Endometrial microvascular endothelial cells (primary cell): ENCODE measurements around the gene ARSG. TPM values are rescaled to one million over a fixed set of nuclear protein-coding genes. Genes with fewer than 3 reads are reported as not detected.

ENCODE experiments used
- in situ Hi-C: cut with HindIII; loops from 2 replicates; pipeline ENCODE4 v1.10.0; 2017; ENCODE audit warnings: low sequenced_read_pairs, low pct_unique_long_range_greater_than_20kb; ENCODE audit errors: inconsistent ontology term
- total RNA-seq: library from RNA; depleted of rRNA; stranded (reverse); fragments of >200 nt; gene quantifications from one replicate; pipeline ENCODE4 v1.2.3, GENCODE V29; 2015; ENCODE audit errors: inconsistent ontology term

Gene ARSG
- total RNA-seq, 1 donor from 2014 or later = 4.7 TPM

DNA sequence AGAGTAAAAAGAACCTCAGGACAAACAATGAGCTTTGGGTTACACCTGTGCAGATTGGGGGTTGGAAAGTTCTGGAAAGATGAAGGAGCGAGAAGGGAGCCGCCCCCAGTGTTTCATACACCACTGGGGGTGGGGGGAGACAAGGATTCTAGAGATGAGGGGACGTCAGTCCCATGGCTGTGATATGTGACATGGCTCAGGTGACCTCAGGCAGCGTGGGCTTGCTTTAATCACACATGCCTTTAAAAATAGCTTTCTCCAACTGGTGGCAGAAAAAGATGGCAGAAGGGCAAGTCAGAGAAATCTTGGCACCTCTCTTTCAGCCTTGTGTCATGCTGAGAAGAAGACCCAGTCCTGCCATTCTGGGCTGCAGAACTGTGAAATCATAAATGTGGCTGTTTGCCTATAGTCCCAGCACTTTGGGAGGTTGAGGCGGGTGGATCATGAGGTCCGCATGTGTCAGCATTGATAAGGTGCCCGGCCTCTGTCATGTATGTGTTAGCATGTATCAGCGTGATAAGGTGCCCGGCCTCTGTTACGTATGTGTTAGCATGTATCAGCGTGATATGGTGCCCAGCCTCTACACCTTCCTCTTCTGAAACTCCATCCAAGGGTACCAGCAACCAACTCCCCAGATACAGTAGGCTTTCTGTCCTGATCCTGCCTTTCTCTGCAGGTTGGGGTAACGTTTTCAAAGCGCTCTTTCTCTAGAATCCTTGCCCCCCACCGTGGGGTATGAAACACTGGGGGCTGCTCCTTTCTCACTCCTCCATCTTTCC lies 141.0 kb downstream of the ARSG start:
- in situ Hi-C loops = no loop called here

DNA sequence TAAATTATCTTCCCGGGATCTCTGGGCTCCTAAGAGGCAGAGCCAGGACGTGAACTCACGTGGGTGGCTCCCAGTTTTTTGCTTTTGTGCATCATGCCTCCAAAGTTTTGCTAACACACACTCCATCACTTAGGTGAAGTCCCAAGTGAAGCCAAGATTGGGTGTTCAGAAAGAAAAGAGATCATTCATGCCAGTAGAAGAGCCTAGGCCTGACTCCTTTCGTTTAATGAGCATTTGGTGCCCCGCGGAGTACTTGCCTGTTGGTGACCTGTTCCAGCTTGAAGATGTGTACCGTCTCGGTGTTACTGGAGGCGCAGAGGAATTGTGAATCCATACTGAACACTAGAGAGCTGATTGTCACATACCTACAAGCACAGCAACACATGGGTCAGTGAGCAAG lies 141.9 kb downstream of the ARSG start:
- in situ Hi-C loops = no loop called here

DNA sequence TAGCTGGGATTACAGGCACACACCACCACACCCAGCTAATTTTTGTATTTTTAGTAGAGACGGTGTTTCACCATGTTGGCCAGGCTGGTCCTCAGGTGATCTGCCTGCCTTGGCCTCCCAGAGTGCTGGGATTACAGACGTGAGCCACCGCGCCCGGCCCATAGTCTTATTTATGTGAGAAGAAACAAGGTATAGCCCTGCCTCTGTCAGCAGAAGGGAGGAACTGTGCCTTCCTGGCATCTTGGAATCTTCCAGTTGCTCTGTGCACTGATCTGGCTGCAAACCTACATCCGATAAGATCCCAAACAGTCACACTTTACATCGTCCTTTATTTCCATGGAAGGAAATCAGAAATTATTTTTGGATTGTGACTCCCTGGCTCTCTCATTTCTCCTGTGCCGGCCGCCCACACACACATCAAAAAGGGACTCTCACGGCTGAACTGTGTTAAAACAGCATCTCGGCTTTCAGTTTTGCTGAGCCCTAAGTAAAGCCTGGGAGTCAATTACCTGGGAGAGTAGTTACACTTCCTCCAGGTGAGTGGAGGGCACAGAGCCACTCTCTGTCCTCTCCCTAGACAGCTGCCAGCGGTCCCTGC lies 142.7 kb downstream of the ARSG start:
- in situ Hi-C loops = no loop called here

DNA sequence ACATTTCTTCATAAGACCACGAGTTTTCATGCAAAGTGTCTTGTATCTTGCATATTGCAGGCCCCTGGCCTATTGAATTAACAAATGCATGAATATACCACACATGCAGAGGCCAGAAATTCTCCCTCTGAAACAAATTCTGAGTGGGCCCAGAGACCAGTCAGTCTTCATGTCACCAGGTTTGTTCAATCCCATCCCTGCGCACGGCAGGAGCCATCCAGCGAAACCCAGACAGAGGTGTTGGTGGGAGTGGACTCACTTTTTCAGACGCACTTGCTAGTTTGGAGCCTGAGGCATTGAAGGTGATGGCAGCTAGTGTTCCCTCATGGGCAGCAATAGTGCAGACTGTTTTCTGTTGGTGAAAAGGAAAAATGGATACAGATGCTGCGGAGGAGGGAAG lies 144.1 kb downstream of the ARSG start:
- in situ Hi-C loops = no loop called here

DNA sequence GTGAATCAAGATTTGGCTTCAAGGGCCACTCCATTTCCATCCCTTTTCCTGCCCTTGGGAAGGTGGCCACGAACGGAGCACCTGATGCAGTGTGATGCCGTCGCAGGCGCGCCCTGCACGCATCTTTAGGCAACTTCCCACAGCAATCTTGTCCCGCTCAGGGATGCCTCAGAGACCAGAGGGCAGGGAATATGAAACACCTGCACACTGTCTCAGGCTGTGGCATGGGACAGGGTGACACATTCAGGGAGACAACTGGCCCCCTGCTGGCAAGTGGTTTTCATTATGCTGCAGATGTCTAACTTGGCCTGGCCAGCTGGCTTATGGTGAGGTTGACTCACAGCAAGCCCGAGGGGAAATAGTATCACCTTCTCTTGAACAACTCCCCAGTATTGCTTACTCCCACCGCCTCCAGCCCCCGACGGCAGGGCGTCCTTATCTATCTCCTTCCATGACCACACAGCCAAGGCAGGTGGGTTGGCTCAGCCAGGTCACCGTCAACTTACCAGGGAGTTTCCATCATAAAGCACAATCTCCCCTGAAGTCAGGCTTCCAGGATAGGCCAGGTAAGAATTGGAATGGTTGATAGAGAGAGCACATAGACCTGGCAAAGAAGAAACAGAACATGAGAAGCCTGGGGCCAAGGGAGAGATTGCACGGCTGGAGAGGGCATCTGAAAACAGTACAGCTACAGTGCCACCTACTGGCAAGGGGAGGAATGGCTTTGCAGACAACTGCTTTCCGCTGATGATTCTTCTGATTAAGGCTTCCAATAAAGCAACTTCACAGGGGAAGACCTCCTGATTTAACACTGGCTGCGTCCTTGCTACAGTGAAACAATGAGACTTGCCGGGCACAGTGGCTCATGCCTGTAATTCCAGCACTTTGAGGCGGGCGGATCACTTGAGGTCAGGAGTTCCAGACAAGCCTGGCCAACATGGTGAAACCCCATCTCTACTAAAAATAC lies 144.9 kb downstream of the ARSG start:
- in situ Hi-C loops = no loop called here

DNA sequence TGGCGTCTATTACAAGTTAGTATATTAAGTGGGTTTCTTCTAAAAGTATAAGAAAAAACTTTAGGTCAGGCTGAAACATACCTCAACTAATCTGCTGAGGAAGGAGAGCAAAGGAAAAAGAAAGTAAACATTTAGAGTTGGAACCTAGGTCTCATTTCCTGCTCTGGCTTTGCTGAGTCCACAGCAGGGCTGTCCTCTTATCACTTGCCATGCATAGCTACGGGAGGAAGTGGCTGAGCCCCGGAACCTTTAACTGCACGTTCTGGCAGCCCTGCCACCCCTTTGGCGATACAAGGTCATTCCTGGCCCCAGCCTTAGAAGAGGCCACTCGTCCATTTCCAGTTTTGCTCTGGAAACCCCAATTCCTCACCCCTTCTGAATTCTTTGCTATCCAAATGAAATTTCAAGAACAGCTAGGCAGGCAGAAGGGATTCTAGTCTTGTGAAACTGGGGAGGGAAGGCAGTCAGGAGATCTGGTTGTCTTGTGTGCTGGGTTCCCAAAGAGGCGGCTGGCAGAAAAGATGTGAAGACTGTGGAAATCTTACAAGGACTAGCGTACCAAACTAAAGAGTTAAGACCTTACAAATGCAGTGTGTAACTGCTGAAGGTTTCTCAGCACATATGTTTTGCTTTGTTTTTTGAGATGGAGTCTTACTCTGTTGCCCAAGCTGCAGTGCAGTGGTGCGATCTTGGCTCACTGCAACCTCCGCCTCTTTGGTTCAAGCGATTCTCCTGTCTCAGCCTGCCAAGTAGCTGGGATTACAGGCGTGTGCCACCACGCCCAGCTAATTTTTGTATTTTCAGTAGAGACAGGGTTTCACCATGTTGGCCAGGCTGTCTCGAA lies 146.9 kb downstream of the ARSG start:
- in situ Hi-C loops = no loop called here

DNA sequence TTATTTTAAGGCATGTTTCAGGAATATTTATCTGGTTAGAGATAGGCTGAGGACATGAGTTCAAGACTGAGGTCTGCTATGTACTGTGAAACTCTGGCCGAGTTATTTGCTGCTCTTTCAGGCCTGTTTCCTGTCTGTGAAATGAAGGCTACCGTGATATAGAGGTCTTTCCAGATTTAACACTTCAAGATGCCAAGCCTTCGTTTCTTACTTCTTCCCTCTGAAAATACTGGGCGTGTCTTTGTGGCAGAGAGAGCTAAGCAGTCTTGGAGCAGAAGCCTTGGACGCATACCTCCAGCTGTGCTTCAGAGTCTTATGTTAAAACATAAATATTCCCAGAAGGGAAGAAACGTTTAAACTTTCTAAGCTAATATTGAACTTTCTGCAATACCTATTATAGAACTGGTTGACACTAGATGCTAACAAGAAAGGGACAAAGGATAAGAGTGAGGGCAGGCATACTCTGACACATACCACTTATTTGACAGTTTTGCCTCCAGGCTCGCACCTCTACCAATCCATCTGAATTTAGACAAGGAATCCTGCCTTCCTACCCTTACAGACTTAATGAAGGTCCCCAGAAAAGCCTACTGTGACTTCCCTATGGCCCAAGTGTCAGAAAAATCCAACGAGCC lies 148.5 kb downstream of the ARSG start:
- in situ Hi-C loops = no loop called here

DNA sequence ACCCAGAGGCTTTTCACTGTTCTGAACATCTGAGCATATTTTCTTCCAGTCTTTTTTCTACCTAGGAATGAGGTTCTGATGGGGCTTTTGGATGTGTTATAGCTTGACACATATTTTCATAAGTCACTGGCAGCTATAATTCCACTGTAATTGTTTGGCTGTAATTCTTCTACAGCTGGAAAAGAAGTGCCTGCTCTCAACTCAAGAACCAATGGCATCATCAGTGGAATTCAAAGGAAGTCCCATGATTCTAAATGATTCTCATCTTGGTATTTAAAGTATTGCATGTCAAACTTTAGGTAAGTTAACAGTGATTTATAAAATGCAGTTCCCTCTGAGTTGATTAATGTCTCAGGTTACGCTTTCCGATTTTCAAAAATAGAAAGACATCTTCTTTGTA lies 149.2 kb downstream of the ARSG start:
- in situ Hi-C loops = no loop called here

DNA sequence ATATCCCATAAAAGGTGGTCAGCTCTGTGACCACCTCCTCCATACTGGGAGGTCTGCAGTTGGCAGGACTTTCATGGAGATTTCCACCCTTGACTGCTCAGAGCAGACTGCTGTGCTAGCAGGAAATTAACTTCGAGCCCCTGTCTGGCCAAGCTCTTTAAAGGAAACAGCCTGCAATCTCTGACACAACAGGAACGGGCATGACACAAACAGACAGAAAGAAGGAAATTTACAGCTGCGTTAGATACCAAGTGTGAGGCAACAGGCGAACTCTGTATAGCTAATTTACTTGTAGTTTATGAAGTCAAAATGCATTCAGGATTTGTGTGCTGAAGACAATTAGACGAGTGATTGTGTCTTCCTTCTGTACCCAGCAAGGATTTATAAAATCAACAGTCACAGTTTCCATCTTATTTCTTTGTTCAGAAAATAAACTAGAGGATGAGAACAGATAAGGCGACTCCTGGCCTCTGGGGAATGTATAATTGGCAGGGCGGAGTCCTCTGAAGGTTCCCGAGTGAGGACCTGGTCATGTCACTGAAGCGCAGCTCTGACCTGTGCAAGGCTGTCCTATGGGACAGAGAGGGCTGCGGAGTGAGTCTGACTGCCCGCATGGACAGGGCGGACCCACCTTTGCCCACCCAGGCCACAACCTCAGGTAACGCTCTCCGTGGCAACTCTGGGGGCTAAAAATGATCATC lies 149.9 kb downstream of the ARSG start:
- in situ Hi-C loops = no loop called here

DNA sequence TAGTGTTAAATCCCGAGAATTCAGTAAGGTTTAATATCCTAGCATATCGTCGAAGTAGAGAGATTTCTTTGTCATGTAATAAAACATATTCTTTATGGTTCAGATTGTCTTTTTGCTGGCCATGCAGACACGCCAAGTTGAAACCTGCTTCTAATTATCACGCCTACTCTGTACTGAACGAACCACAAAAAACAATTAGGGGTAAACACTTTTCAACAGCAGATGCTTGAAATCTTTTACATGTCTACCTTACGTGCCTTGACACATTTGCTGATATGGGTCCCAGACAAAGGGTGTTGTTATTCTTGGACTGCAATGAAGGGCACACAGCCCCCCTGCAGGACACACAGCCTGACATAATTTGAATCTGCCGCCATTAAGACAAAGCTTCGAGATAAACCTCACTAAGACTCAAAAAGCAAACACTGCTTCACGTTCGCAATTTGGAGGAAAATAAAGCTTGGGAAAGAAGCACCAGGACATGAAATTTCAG lies 152.7 kb downstream of the ARSG start:
- in situ Hi-C loops = no loop called here

DNA sequence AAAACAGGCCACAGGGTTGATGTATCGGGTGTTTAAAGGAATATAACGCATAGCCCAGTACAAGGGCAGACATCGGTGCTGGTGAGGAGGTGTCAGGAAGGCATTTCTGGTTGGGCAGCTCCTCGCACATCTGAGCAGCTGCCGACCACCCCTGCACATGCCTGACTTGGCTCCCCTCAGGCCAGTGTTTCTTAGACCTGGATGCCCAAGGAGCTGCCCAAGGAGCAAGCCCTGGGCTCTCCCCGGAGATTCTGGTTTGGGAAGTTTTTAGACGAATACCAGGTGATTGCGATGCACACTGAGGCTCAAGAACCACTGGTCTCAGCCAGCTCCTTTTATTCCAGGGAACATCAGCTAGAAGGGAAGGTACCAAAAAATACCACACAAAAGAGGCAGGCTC lies 154.4 kb downstream of the ARSG start:
- in situ Hi-C loops = no loop called here

DNA sequence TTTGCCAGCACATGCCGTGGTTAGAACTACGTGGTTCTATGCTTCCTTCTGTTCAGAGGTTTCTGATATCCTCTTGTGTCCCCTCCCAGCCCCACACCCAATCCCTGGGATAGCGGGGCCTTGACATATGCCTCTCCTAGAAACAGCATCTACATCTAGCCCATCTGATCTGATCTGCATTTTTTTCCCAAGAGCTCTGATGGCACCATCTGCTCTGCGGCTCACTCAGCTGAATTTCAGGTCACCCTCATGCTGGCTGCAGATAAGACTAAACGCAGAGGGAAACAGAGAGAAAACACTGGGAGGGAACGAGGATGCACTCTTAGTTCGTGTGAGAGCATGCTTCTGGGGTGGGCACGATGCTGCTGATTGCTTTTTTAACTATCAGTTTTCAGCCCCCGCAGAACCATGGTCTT lies 155.3 kb downstream of the ARSG start:
- in situ Hi-C loops = no loop called here

DNA sequence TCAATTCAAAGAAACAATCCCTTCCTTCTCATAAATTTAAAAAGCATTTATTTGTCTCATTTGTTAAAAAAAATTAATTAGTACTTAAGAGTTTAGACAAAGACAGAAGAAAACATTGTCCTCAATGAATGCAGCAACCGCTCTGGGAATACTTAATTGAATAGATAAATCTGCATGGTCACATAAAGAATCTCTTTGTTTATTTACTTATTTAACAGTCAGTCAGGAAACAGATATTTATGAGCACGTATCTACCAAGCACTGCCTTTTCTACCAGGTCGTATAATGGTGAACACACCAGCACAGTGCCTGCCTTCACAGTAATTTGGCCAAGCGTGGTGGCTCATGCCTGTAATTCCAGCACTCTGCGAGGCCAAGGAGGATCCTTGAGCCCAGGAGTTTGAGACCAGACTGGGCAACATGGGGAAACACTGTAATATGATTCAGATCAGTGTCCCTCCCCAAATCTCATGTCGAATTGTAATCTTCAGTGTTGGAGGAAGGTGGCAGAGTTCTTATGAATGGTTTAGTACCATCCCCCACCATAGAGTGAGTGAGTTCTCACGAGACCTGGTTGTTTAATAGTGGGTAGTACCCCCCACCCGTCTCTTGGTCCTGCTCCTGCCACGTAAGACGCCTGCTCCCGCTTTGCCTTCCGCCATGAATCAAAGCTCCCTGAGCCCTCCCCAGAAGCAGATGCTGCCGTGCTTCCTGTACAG lies 157.9 kb downstream of the ARSG start:
- in situ Hi-C loops = no loop called here

DNA sequence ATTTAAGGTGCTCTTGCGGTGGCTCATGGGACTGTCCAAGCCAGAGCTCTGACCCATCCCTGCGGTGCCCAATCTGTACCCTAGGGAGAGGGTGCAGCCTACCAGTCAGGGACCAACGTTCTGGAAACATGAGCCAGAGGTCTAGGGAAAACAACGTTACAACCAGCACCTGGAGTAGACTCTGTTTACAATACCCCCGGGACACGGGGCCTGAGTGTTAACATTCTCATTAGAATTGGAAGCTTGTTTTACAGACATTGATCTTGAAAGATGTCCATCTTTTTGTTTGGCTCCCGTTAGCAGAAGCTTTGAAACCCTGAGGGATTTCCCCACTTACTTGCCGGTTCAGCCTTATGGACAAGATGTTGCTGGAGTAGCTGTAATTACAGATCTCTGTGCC lies 159.1 kb downstream of the ARSG start:
- in situ Hi-C loops = no loop called here

DNA sequence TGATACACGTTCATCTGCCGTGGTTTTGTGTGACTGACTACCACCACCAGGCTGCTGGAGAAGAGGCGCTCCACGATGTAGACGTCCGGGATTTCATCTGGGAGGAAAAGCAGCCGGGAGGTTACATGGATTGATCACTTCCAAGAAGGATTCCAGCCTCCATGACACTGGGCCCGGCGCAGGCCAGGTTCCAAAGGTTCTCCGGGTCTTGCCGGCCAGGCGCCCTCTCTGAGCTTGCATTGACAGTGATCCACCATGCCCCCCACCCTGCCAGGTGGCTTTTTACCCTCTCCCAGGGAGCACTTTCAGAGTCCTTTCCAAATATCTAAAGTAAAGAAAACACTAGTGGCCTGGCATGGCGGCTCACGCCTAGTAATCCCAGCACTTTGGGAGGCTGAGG lies 159.5 kb downstream of the ARSG start:
- in situ Hi-C loops = no loop called here

DNA sequence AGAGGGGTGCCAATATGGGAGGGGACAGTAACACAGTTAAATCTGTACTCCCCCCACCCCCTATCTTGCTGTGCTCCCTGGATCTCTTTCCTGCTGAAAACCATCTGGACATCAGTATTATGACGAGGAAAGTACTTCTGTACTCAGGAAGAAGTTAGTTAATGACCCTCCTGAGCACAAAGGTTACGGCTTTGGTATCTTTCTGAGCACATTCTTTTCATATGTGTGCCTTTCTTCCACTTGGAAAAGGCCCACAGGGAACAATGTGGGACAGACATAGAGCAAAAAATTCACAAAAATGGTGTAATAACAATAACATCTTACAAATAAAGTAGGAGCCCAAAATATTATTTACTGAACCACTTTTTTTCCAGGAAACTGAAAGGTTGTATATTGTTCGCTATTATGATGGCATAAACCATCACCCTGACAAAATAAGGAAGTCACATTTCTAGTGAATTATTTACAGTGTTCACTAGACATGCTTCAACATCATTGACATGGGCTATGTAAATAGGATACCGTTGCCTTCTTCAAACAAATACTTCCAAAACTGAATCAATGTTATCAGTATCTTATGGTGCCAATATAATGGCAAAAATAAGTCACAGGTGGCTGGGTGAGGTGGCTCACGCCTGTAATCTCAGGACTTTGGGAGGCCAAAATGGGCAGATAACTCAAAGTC lies 160.5 kb downstream of the ARSG start:
- in situ Hi-C loops = no loop called here
